ENCODE results near the gene KIF15. TPM values are rescaled to one million over a fixed set of nuclear protein-coding genes. Genes with fewer than 3 reads are reported as not detected.

The KIF15 gene
- total RNA-seq, 4 donors from 2014 or later = 0.13 to 2.4 (median 0.51) TPM

DNA sequence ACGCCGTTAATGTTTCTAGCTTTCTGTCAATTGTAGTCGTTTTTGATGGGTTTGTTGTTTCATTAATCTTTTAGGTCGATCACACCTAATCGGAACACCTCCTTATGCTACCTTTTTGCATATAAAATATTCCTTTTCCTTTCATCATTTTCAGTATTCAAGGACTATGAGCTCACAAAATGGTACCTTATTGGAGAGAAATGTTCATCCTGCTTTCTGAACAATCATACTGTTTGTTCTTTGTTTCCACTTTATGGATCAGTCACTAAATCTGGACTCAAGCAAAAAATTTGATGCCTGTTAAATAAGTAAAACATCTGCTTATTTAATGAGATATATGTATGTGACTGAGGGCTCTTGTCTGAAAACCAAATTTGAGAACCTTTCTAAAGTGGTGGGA is 1.1 kb downstream of the KIF15 start:
- Histone ChIP-seq H3K36me3 (peaks cover 0 to 16% of the 10 kb centered on the region in 2 donors), H3K27ac (no peak overlapping the region), H3K27me3 (no peaks in the 10 kb centered on the region), H3K9me3 (no peaks in the 10 kb centered on the region), H3K4me3 (no peak overlapping the region), H3K4me1 (peaks cover 0 to 21% (median 0%) of the 10 kb centered on the region in 3 donors)
- TF ChIP-seq POLR2AphosphoS5 (IDR thresholded peaks at IDR 0.05) (no peak), EP300 (IDR thresholded peaks at IDR 0.05) (no peak), POLR2A (IDR thresholded peaks at IDR 0.05) (no peak)
- TF ChIP-seq, protein P1, sequence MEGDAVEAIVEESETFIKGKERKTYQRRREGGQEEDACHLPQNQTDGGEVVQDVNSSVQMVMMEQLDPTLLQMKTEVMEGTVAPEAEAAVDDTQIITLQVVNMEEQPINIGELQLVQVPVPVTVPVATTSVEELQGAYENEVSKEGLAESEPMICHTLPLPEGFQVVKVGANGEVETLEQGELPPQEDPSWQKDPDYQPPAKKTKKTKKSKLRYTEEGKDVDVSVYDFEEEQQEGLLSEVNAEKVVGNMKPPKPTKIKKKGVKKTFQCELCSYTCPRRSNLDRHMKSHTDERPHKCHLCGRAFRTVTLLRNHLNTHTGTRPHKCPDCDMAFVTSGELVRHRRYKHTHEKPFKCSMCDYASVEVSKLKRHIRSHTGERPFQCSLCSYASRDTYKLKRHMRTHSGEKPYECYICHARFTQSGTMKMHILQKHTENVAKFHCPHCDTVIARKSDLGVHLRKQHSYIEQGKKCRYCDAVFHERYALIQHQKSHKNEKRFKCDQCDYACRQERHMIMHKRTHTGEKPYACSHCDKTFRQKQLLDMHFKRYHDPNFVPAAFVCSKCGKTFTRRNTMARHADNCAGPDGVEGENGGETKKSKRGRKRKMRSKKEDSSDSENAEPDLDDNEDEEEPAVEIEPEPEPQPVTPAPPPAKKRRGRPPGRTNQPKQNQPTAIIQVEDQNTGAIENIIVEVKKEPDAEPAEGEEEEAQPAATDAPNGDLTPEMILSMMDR (IDR thresholded peaks at IDR 0.05) = no peak
- WGBS, 2 donors (ENCODE audit: low coverage in 1 of 2) = 30 to 32% methylated on average over 5 of the region's 5 CpGs
- no peak for ATAC-seq

DNA sequence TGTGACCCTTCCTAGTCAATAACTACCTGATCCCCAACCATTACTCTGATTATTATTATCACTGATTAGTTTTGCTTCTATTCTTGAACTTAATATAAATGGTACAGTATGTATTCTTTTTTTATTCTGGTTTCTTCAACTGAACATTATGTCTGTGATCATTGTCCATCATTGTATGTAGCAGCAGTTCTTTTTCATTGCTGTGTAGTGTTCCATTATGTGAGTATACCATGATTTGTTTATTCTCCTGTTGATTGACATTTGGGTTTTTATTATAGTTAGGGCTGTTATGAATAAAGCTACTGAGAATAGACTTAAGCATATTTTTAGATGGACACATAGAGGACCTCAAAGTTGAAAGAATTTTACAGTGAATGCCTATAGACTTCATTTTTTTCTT is 2.7 kb downstream of the KIF15 start:
- H3K4me3 ChIP-seq = no peak overlapping the region
- H3K36me3 ChIP-seq = peaks cover 0 to 4% of the 10 kb centered on the region in 2 donors
- H3K27ac ChIP-seq = no peak overlapping the region
- peaks cover 0 to 21% (median 0%) of the 10 kb centered on the region in 3 donors for H3K4me1 ChIP-seq
- H3K9me3 ChIP-seq = no peaks in the 10 kb centered on the region
- TF ChIP-seq POLR2AphosphoS5 (IDR thresholded peaks at IDR 0.05) = no peak
- no peak for TF ChIP-seq POLR2A (IDR thresholded peaks at IDR 0.05)
- no peak for TF ChIP-seq EP300 (IDR thresholded peaks at IDR 0.05)
- no peaks in the 10 kb centered on the region for H3K27me3 ChIP-seq
- no peak for ATAC-seq

DNA sequence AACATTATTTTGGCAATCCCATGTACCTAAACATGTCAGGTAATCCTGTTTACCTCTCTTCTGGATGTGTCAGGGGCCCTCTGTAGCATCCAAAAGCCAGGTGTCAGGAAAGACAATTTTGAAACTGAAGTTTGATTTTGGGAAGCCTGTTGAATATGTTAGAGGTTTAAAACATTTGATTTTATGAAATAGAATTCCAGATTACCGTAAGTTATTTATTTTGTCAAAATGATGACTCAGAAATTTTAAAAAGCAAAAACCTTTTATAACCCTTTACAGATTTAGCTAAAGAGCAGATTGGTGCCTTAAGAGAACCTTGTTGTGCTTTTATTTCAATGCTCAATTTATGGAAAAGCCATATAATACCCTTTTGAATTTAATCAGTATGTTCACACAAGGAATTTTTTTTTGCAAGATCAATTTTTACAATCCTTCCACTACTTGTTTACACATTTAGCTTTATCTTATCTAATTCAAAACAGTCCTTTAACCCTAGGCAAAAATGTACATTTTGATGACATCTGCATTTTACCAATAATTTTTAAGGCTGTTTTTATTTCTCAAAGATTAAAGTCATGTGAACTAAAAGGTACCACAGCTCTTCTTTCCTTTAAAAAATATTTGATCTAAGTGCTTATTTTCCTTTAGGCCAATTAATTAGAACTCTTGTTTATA is 10.0 kb downstream of the KIF15 start:
- H3K4me1 ChIP-seq = no peaks in the 10 kb centered on the region
- ATAC-seq = no peak
- no peak for TF ChIP-seq POLR2AphosphoS5 (IDR thresholded peaks at IDR 0.05)
- TF ChIP-seq POLR2A (IDR thresholded peaks at IDR 0.05) = no peak
- no peak for TF ChIP-seq EP300 (IDR thresholded peaks at IDR 0.05)
- TF ChIP-seq, protein P1 (IDR thresholded peaks at IDR 0.05) = no peak
- no peak overlapping the region for H3K4me3 ChIP-seq
- H3K9me3 ChIP-seq = peaks cover 0 to 8% (median 0%) of the 10 kb centered on the region in 3 donors
- H3K27ac ChIP-seq = no peak overlapping the region
- WGBS, 2 donors (ENCODE audit: low coverage in 1 of 2) = 91 to 94% methylated on average over 1 of the region's 1 CpG
- no peaks in the 10 kb centered on the region for H3K36me3 ChIP-seq
- H3K27me3 ChIP-seq = no peaks in the 10 kb centered on the region

DNA sequence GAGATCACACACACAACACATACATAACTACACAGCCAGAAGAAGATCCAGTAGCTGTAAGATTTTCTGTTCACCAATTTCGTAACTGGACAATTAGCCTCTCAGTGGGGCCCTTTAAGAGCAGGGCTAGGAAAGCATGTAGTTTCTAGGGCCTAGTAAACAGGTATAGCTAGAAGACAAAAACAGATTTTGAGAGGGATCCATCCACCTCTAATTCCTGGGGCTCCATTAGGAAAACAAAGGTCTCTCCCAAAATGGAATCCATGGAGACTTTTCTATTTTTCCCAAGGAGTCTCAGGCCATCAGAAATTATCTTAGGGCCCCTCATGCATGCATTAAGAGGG is 10.5 kb downstream of the KIF15 start:
- H3K9me3 ChIP-seq = peaks cover 0 to 8% (median 0%) of the 10 kb centered on the region in 3 donors
- TF ChIP-seq, protein P1 (IDR thresholded peaks at IDR 0.05) = no peak
- no peak for TF ChIP-seq POLR2AphosphoS5 (IDR thresholded peaks at IDR 0.05)
- TF ChIP-seq EP300 (IDR thresholded peaks at IDR 0.05) = no peak
- no peak for TF ChIP-seq POLR2A (IDR thresholded peaks at IDR 0.05)
- H3K4me1 ChIP-seq = no peaks in the 10 kb centered on the region
- H3K27me3 ChIP-seq = no peaks in the 10 kb centered on the region
- no peak overlapping the region for H3K4me3 ChIP-seq
- no peaks in the 10 kb centered on the region for H3K36me3 ChIP-seq
- WGBS, 2 donors (ENCODE audit: low coverage in 1 of 2) = 100% methylated on average over 1 of the region's 1 CpG
- H3K27ac ChIP-seq = no peak overlapping the region
- ATAC-seq = no peak

DNA sequence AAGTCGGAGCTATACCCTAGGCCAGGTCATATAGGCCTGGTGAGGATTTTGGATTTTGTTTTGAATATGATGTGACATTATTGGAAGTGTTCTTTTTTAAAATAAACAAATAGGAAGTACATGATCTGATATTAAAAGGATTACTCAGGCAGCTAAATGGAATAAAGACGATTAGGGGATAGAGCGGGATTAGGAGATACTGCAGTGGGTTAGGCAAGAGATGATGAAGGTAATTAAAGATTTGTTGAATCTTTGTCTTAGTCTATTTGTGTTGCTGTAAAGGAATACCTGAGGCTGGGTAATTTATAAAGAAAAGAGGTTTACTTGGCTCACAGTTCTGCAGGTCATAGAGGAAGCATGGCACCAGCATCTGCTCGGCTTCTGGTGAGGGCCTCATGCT is 21.3 kb downstream of the KIF15 start:
- Histone ChIP-seq H3K9me3 (no peaks in the 10 kb centered on the region), H3K36me3 (no peaks in the 10 kb centered on the region), H3K4me3 (no peak overlapping the region), H3K27me3 (no peaks in the 10 kb centered on the region), H3K4me1 (no peaks in the 10 kb centered on the region), H3K27ac (no peak overlapping the region)
- ATAC-seq = no peak
- 92 to 100% methylated on average over 1 to 4 of the region's 4 CpGs for WGBS, 2 donors (ENCODE audit: low coverage in 1 of 2)
- TF ChIP-seq, protein P1 (IDR thresholded peaks at IDR 0.05) = no peak
- TF ChIP-seq POLR2AphosphoS5 (IDR thresholded peaks at IDR 0.05) (no peak), EP300 (IDR thresholded peaks at IDR 0.05) (no peak), POLR2A (IDR thresholded peaks at IDR 0.05) (no peak)
